Activated CD8-positive, alpha-beta memory T cell treated with anti-CD3 and anti-CD28 coated beads for 36 hours (primary cell): ENCODE results near the gene KCTD7. TPM values are rescaled to one million over a fixed set of nuclear protein-coding genes. Genes with fewer than 3 reads are reported as not detected.

ENCODE experiments used
- total RNA-seq, 2 experiments: library from RNA; stranded (reverse); gene quantifications; one replicate each; pipeline ENCODE4 v1.2.3, GENCODE V29; 2021

KCTD7 gene
- total RNA-seq, 2 experiments from 2014 or later: 9.3 to 10.0 TPM

Other genes with a start within 250 kb of the KCTD7 start
- 10 to 100 TPM; 24.4 TPM for gene RABGEF1, start 111.9 kb downstream of the KCTD7 start, total RNA-seq